VCaP (cell line): Measurements from ENCODE around the gene ACOX3.

Source experiments
- H3K27ac ChIP-seq: fragments of 450-650 bp; 2 replicates; pipeline ENCODE4 v1.5.1; 2017
- CTCF ChIP-seq: fragments of 450-650 bp; conservative IDR thresholded peaks from 2 replicates; pipeline ENCODE4 v1.5.1; 2017; ENCODE audit warnings: mild to moderate bottlenecking, moderate library complexity

Gene ACOX3

GRCh38 chr4:8381814-8382581 lies 58.5 kb downstream of the ACOX3 start:
- no peak overlapping the region for H3K27ac ChIP-seq

GRCh38 chr4:8380511-8381415 lies 59.8 kb downstream of the ACOX3 start:
- no peak overlapping the region for H3K27ac ChIP-seq
- TF ChIP-seq CTCF: no peak

More at GRCh38 chr4:8381814-8382581, 58.5 kb downstream of the ACOX3 start:
- TF ChIP-seq CTCF: no peak

GRCh38 chr4:8379771-8380170 lies 60.8 kb downstream of the ACOX3 start:
- H3K27ac ChIP-seq: no peak overlapping the region
- no peak for TF ChIP-seq CTCF

GRCh38 chr4:8379281-8379680 lies 61.2 kb downstream of the ACOX3 start:
- H3K27ac ChIP-seq: no peak overlapping the region
- no peak for TF ChIP-seq CTCF

GRCh38 chr4:8378776-8379175 lies 61.7 kb downstream of the ACOX3 start:
- no peak for TF ChIP-seq CTCF
- H3K27ac ChIP-seq: no peak overlapping the region

- TF ChIP-seq CTCF: no peak
- no peak overlapping the region for H3K27ac ChIP-seq
These were observed 62.3 kb downstream of the ACOX3 start for GRCh38 chr4:8378101-8378724.
